Esophagus muscularis mucosa (tissue), 4 donors: ENCODE measurements around the gene DACH1.

Source experiments
- EP300 ChIP-seq: sonication (generic); formaldehyde crosslinking; IDR thresholded peaks from one replicate; pipeline ENCODE4 v1.6.1; 2017; ENCODE audit warnings: antibody characterized with exemption
- POLR2A ChIP-seq: fragments of 450-650 bp; IDR thresholded peaks from one replicate; pipeline ENCODE4 v1.6.1; 2017; ENCODE audit warnings: antibody characterized with exemption, moderate library complexity, mild to moderate bottlenecking, low read depth
- POLR2AphosphoS5 ChIP-seq, 2 donors: sonication (generic); formaldehyde crosslinking; IDR thresholded peaks; one replicate each; pipeline ENCODE4 v1.6.1; 2017; ENCODE audit warnings: antibody characterized with exemption in 2 of 2
- TF ChIP-seq, protein P1 (sequence below), 3 experiments: fragments of 200-600 bp in 2 of 3; fragments of 450-650 bp in 1 of 3; sonication (generic) in 2 of 3; IDR thresholded peaks; one replicate each; pipeline ENCODE4 v1.5.1; 2017 to 2019; ENCODE audit warnings: antibody characterized with exemption in 3 of 3, mild to moderate bottlenecking in 2 of 3, moderate library complexity in 1 of 3

GRCh38 chr13:71685072-71685471 lies 181.9 kb downstream of the DACH1 start:
- TF ChIP-seq, protein P1, sequence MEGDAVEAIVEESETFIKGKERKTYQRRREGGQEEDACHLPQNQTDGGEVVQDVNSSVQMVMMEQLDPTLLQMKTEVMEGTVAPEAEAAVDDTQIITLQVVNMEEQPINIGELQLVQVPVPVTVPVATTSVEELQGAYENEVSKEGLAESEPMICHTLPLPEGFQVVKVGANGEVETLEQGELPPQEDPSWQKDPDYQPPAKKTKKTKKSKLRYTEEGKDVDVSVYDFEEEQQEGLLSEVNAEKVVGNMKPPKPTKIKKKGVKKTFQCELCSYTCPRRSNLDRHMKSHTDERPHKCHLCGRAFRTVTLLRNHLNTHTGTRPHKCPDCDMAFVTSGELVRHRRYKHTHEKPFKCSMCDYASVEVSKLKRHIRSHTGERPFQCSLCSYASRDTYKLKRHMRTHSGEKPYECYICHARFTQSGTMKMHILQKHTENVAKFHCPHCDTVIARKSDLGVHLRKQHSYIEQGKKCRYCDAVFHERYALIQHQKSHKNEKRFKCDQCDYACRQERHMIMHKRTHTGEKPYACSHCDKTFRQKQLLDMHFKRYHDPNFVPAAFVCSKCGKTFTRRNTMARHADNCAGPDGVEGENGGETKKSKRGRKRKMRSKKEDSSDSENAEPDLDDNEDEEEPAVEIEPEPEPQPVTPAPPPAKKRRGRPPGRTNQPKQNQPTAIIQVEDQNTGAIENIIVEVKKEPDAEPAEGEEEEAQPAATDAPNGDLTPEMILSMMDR (IDR thresholded peaks at IDR 0.05), result no peak
- no peak for TF ChIP-seq POLR2A
- no peak for TF ChIP-seq EP300
- no peak for TF ChIP-seq POLR2AphosphoS5 (IDR thresholded peaks at IDR 0.05)
